A549 (cell line): Measurements from ENCODE around the gene CDKN1C. TPM values are rescaled to one million over a fixed set of nuclear protein-coding genes. Genes with fewer than 3 reads are reported as not detected.
A peak's percentile ranks its signal among the peaks of the same experiment; 100 is the strongest.

ENCODE experiments used
- ATAC-seq, 2 experiments: fragments of 200-7000 bp in 1 of 2; fragments of >200 bp in 1 of 2; cut with Nextera tagmentation in 1 of 2; cut with Tn5 transposase in 1 of 2; 3 replicates each; pipeline versions ENCODE4 v1.8.0 to v1.9.1; 2018 to 2020; ENCODE audit warnings: mild to moderate bottlenecking in 1 of 2, moderate library complexity in 1 of 2
- CTCF ChIA-PET: fragments of 300-600 bp; sonication (Branson Sonifier 250); formaldehyde crosslinking; extraction: SDS; loops from one replicate; lab custom pipeline; 2021; ENCODE audit warnings: antibody characterized with exemption, inconsistent platforms; lab: Yijun Ruan, JAX
- POLR2A ChIA-PET: fragments of 350-600 bp; formaldehyde crosslinking; extraction: SDS; loops from one replicate; lab custom pipeline; 2021; ENCODE audit warnings: antibody characterized with exemption, inconsistent platforms; lab: Yijun Ruan, JAX
- DNase-seq, 2 experiments: peaks; one replicate each; pipeline versions ENCODE4 v3.0.0 to v3.0.0-alpha.2; 2011 to 2016; ENCODE audit warnings: low read depth in 1 of 2, low spot score in 1 of 2
- FAIRE-seq: peaks from 2 replicates; lab custom pipeline; 2011; peaks lifted over from hg19 to GRCh38; lab: Jason Lieb, UNC
- H3K27ac ChIP-seq, 2 experiments: fragments of >200 bp; sonication (Bioruptor Twin); formaldehyde crosslinking; 3 replicates each; pipeline ENCODE4 v1.5.1; 2016 to 2017
- H3K4me1 ChIP-seq: fragments of >200 bp; sonication (Bioruptor Twin); formaldehyde crosslinking; 3 replicates; pipeline ENCODE4 v1.6.1; 2016
- H3K4me2 ChIP-seq: fragments of >200 bp; sonication (Bioruptor Twin); formaldehyde crosslinking; 3 replicates; pipeline ENCODE4 v1.6.1; 2016
- H3K4me3 ChIP-seq: fragments of >200 bp; sonication (Bioruptor Twin); formaldehyde crosslinking; 3 replicates; pipeline ENCODE4 v1.5.1; 2016
- H3K9me3 ChIP-seq: fragments of >200 bp; sonication (Bioruptor Twin); formaldehyde crosslinking; 3 replicates; pipeline ENCODE4 v1.6.1; 2016
- BHLHE40 ChIP-seq: IDR thresholded peaks from 2 replicates; pipeline ENCODE4 v1.6.1; 2012; ENCODE audit warnings: low read depth, low read length, inconsistent platforms
- FOSB ChIP-seq: fragments of 250-450 bp; sonication (Bioruptor Pico); IDR thresholded peaks from 2 replicates; pipeline ENCODE4 v1.5.0; 2020; ENCODE audit warnings: mild to moderate bottlenecking, moderate library complexity
- FOSL2 ChIP-seq, 2 experiments: fragments of 450-650 bp in 1 of 2; fragments of >200 bp in 1 of 2; sonication (Bioruptor Twin) in 1 of 2; formaldehyde crosslinking; IDR thresholded peaks; 2 replicates each; pipeline versions ENCODE4 v1.5.0 to v1.6.1; 2016 to 2020; ENCODE audit warnings: mild to moderate bottlenecking in 1 of 2, moderate library complexity in 1 of 2
- GATA3 ChIP-seq: IDR thresholded peaks from 2 replicates; pipeline ENCODE4 v1.6.1; 2012; ENCODE audit warnings: borderline replicate concordance
- HMGXB4 ChIP-seq: fragments of 250-450 bp; sonication (Bioruptor Pico); IDR thresholded peaks from 2 replicates; pipeline ENCODE4 v1.5.0; 2021; ENCODE audit warnings: mild to moderate bottlenecking, moderate library complexity, borderline replicate concordance
- KDM5A ChIP-seq: fragments of 200-600 bp; sonication (generic); IDR thresholded peaks from 2 replicates; pipeline ENCODE4 v1.6.1; 2016; ENCODE audit warnings: antibody characterized with exemption, mild to moderate bottlenecking
- MYC ChIP-seq: IDR thresholded peaks from 2 replicates; pipeline ENCODE4 v1.6.1; 2012; ENCODE audit warnings: mild to moderate bottlenecking, inconsistent platforms, low read length, improper control_type of control experiment, borderline replicate concordance
- NFE2L2 ChIP-seq: fragments of 150-350 bp; conservative IDR thresholded peaks from 2 replicates; pipeline ENCODE4 v1.6.1; 2014; ENCODE audit warnings: low read length
- POLR2A ChIP-seq: IDR thresholded peaks from 2 replicates; pipeline ENCODE4 v1.6.1; 2012; ENCODE audit warnings: mild to moderate bottlenecking, low read length
- RAD21 ChIP-seq, 2 experiments: fragments of >200 bp in 1 of 2; sonication (Bioruptor Twin) in 1 of 2; formaldehyde crosslinking in 1 of 2; IDR thresholded peaks in 1 of 2; conservative IDR thresholded peaks in 1 of 2; 2 replicates in 1 of 2; 3 replicates in 1 of 2; pipeline ENCODE4 v1.6.1; 2012 to 2018; ENCODE audit warnings: inconsistent platforms in 1 of 2
- RCOR1 ChIP-seq: fragments of 150-350 bp; IDR thresholded peaks from 2 replicates; pipeline ENCODE4 v1.6.1; 2014; ENCODE audit warnings: antibody characterized with exemption, low read length, low read depth
- SMC3 ChIP-seq: fragments of >200 bp; sonication (Bioruptor Twin); formaldehyde crosslinking; IDR thresholded peaks from 3 replicates; pipeline ENCODE4 v1.6.1; 2018; ENCODE audit warnings: inconsistent platforms
- TP53 ChIP-seq: fragments of 250-450 bp; sonication (Bioruptor Pico); IDR thresholded peaks from 2 replicates; pipeline ENCODE4 v1.5.0; 2021; ENCODE audit warnings: mild to moderate bottlenecking, moderate library complexity
- ZC3H11A ChIP-seq: fragments of 450-650 bp; IDR thresholded peaks from 2 replicates; pipeline ENCODE4 v1.6.1; 2014; ENCODE audit warnings: antibody characterized with exemption, mild to moderate bottlenecking
- ZSCAN20 ChIP-seq: fragments of 250-450 bp; sonication (Bioruptor Pico); IDR thresholded peaks from 2 replicates; pipeline ENCODE4 v1.8.0; 2022; ENCODE audit warnings: mild to moderate bottlenecking, moderate library complexity
- WGBS: methylation state at CpG from one replicate; pipeline ENCODE4 v1.1.6; 2017; ENCODE audit errors: missing lambda C conversion rate; 5-methylcytosine and 5-hydroxymethylcytosine counted together
- polyA plus RNA-seq, 4 experiments: library from polyadenylated mRNA; depleted of rRNA in 3 of 4; stranded (reverse); fragments of >200 nt; fragmentation: RNase III in 1 of 4; extraction: RNeasy Plus Mini Kit Qiagen cat#74134 plus additional on column Dnase treatment in 1 of 4; gene quantifications; 2 replicates in 3 of 4; 3 replicates in 1 of 4; pipeline ENCODE4 v1.2.3, GENCODE V29; 2011 to 2017
- TF ChIP-seq, protein P1 (sequence below): fragments of >200 bp; sonication (Bioruptor Twin); formaldehyde crosslinking; IDR thresholded peaks from 3 replicates; pipeline ENCODE4 v1.5.1; 2016
- TF ChIP-seq, protein P2 (sequence below): fragments of 450-650 bp; IDR thresholded peaks from 2 replicates; pipeline ENCODE4 v1.6.1; 2014; ENCODE audit warnings: antibody characterized with exemption

CDKN1C gene
- polyA plus RNA-seq, 2 of the 4 experiments (the other 2 are of a cell fraction), result 0.30 to 0.41 TPM

GRCh38 chr11:2931771-2932738, 46.5 kb upstream of the CDKN1C start:
- H3K27ac ChIP-seq, result peak overlapping the region in 1 of 2 experiments; percentile 80; a peak in 4 of 6 replicates

GRCh38 chr11:2931420-2931746, 45.8 kb upstream of the CDKN1C start:
- no peak overlapping the region for H3K4me3 ChIP-seq
- DNase-seq (no peak), ATAC-seq (no peak), FAIRE-seq (no peak)
- POLR2A ChIA-PET, result interaction anchor here (4.8 kb wide), 1 partner anchor 38 kb away, joined by 41 read pairs; no protein-coding TSS in a partner anchor
- H3K27ac ChIP-seq, result peak overlapping the region in 1 of 2 experiments; percentile 94; a peak in 2 of 6 replicates
- H3K4me2 ChIP-seq, result peak overlapping the region; percentile 93; the same call in 1 of the 3 replicates
- CTCF ChIA-PET, result interaction anchor here (0.5 to 9.5 kb wide), 15 partner anchors 11 to 398 kb away, joined by 3 to 75 read pairs (median 6); partner anchors contain the start of gene CDKN1C
- no peaks in the 10 kb centered on the region for H3K9me3 ChIP-seq
- 60% methylated on average over 4 of the region's 4 CpGs for WGBS
- TF ChIP-seq, protein P1, sequence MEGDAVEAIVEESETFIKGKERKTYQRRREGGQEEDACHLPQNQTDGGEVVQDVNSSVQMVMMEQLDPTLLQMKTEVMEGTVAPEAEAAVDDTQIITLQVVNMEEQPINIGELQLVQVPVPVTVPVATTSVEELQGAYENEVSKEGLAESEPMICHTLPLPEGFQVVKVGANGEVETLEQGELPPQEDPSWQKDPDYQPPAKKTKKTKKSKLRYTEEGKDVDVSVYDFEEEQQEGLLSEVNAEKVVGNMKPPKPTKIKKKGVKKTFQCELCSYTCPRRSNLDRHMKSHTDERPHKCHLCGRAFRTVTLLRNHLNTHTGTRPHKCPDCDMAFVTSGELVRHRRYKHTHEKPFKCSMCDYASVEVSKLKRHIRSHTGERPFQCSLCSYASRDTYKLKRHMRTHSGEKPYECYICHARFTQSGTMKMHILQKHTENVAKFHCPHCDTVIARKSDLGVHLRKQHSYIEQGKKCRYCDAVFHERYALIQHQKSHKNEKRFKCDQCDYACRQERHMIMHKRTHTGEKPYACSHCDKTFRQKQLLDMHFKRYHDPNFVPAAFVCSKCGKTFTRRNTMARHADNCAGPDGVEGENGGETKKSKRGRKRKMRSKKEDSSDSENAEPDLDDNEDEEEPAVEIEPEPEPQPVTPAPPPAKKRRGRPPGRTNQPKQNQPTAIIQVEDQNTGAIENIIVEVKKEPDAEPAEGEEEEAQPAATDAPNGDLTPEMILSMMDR, result no peak
- TF ChIP-seq ZC3H11A, result no peak
- TF ChIP-seq RCOR1, result no peak
- TF ChIP-seq MYC, result no peak
- no peak for TF ChIP-seq TP53
- TF ChIP-seq BHLHE40, result no peak
- no peak for TF ChIP-seq HMGXB4
- TF ChIP-seq FOSB (CRISPR knock-in tag), result no peak
- no peak for TF ChIP-seq GATA3
- peaks cover 29% of the 10 kb centered on the region for H3K4me1 ChIP-seq

More at GRCh38 chr11:2931771-2932738, 46.5 kb upstream of the CDKN1C start:
- TF ChIP-seq ZSCAN20 (CRISPR knock-in tag), result no peak
- TF ChIP-seq, protein P2, sequence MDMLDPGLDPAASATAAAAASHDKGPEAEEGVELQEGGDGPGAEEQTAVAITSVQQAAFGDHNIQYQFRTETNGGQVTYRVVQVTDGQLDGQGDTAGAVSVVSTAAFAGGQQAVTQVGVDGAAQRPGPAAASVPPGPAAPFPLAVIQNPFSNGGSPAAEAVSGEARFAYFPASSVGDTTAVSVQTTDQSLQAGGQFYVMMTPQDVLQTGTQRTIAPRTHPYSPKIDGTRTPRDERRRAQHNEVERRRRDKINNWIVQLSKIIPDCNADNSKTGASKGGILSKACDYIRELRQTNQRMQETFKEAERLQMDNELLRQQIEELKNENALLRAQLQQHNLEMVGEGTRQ, result no peak
- no peak for TF ChIP-seq POLR2A
- Histone ChIP-seq H3K4me3 (no peak overlapping the region), H3K4me2 (peak overlapping the region; percentile 54; the same call in 1 of the 3 replicates), H3K4me1 (peaks cover 27% of the 10 kb centered on the region), H3K9me3 (no peaks in the 10 kb centered on the region)
- CTCF ChIA-PET, result interaction anchor here (0.5 to 9.5 kb wide), 14 partner anchors 11 to 467 kb away, joined by 3 to 75 read pairs (median 5); partner anchors contain the start of gene CDKN1C
- 70% methylated on average over 10 of the region's 13 CpGs for WGBS
- FAIRE-seq, result no peak
- ATAC-seq, result no peak
- POLR2A ChIA-PET, result interaction anchor here (4.8 kb wide), 1 partner anchor 39 kb away, joined by 41 read pairs; no protein-coding TSS in a partner anchor
- DNase-seq, result no peak

DNA sequence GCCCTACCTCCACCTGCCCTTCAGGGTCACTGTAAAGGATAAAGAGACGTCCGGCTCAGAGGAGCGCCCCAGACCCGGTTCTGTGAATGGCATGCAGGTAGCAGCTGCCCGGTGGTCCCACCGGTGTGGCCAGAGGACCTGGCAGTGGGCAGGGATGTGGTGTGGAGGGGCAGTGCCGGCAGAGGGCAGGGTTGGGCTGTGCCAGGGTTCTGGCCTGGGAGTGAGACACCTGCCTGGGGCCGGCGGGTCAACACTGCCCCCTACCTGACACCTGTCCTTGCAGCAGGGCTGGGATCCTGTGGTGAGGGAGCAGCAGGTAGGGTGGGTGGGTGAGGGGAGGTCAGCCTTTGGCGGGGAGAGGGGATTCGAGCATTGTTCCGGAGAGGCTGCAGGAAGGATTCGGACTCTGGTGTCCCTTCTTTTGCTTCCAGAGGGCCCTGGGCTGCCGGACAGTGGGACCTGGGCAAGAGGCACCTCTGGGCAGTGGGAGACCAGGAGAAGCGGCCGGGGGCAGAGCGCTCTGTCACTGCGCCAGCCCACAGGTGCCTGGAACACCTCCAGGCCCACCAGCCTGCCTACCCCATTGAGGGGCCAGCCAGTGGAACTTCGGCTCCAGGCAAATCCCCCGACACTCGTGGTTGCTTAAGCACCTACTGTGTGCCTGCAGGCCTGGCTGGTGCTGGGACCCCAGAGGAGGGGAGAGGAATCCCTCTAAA, 45.3 kb upstream of the CDKN1C start:
- Histone ChIP-seq H3K4me1 (peaks cover 29% of the 10 kb centered on the region), H3K4me3 (peak overlapping the region; percentile 67), H3K4me2 (peak overlapping the region; percentile 93), H3K9me3 (no peaks in the 10 kb centered on the region), H3K27ac (peak overlapping the region; percentile 92 to 94)
- ChIA-PET CTCF (interaction anchor here (0.7 to 9.5 kb wide), 43 partner anchors 8 to 398 kb away, joined by 3 to 75 read pairs (median 5); partner anchors contain the start of genes CDKN1C and NAP1L4), POLR2A (interaction anchor here (0.7 to 4.8 kb wide), 7 partner anchors 11 to 161 kb away, joined by 3 to 74 read pairs (median 16); a partner anchor contains a TSS)
- FAIRE-seq, result peak; percentile 18
- peak; percentile 45 to 78 for ATAC-seq
- TF ChIP-seq SMC3 (peak; percentile 90), BHLHE40 (no peak), KDM5A (peak; percentile 30; the same call in 1 of the 2 replicates), NFE2L2 (no peak), FOSL2 (IDR thresholded peaks at IDR 0.05) (no peak), FOSL2 (CRISPR knock-in tag; IDR thresholded peaks at IDR 0.05) (0 out of 2 replicates have a peak, but pooled peaks have one; percentile 15), RAD21 (conservative IDR thresholded peaks at IDR 0.05 in 1 of 2, IDR thresholded peaks at IDR 0.05 in 1 of 2) (peak; percentile 94 to 96)
- TF ChIP-seq, protein P1, result peak; percentile 98
- peak; percentile 86 to 90 for DNase-seq
- WGBS, result 26% methylated on average over 6 of the region's 21 CpGs
